HCT116 (cell line): ENCODE measurements around the gene FEV.

Source experiments
- EZH2 ChIP-seq: fragments of 200-600 bp; sonication (generic); IDR thresholded peaks from 2 replicates; pipeline ENCODE4 v1.6.1; 2017; ENCODE audit warnings: antibody characterized with exemption, mixed run types
- MAX ChIP-seq: IDR thresholded peaks from 2 replicates; pipeline ENCODE4 v1.6.1; 2012
- POLR2A ChIP-seq: IDR thresholded peaks from 2 replicates; pipeline ENCODE4 v1.7.0; 2011; ENCODE audit warnings: borderline replicate concordance; ENCODE audit not compliant: insufficient read depth, insufficient read length; ENCODE audit errors: extremely low read depth
- RAD21 ChIP-seq: IDR thresholded peaks from 2 replicates; pipeline ENCODE4 v1.6.1; 2012; ENCODE audit warnings: low read depth, mild to moderate bottlenecking
- SP1 ChIP-seq: IDR thresholded peaks from 2 replicates; pipeline ENCODE4 v1.6.1; 2012; ENCODE audit warnings: low read depth
- YY1 ChIP-seq: IDR thresholded peaks from 2 replicates; pipeline ENCODE4 v1.6.1; 2011; ENCODE audit warnings: low read length, low read depth, moderate library complexity, mild to moderate bottlenecking; ENCODE audit not compliant: insufficient replicate concordance; ENCODE audit errors: extremely low read depth
- ZNF274 ChIP-seq: fragments of 200-500 bp; sonication (Bioruptor generic); IDR thresholded peaks from 2 replicates; pipeline ENCODE4 v1.6.1; 2014; ENCODE audit warnings: mild to moderate bottlenecking, low read depth, low read length, inconsistent platforms
- TF ChIP-seq, protein P1 (sequence below), 3 experiments: fragments of 200-600 bp in 1 of 3; sonication (generic) in 1 of 3; IDR thresholded peaks in 2 of 3; conservative IDR thresholded peaks in 1 of 3; 2 replicates each; pipeline ENCODE4 v1.5.1; 2012 to 2017; ENCODE audit warnings: low read depth in 2 of 3, low read length in 2 of 3, antibody characterized with exemption in 1 of 3, borderline replicate concordance in 1 of 3, control low read depth in 1 of 3, mild to moderate bottlenecking in 1 of 3, mixed read lengths in 1 of 3, mixed run types in 1 of 3, moderate library complexity in 1 of 3; ENCODE audit not compliant: insufficient read depth in 1 of 3
- TF ChIP-seq, protein P2 (sequence below): IDR thresholded peaks from 2 replicates; pipeline ENCODE4 v1.6.1; 2011; ENCODE audit warnings: mild to moderate bottlenecking, low read length, moderate library complexity; ENCODE audit not compliant: insufficient replicate concordance; ENCODE audit errors: extremely low read depth

GRCh38 chr2:219022616-219023015, 37.6 kb upstream of the FEV start:
- TF ChIP-seq POLR2A (no peak), MAX (no peak), SP1 (no peak), YY1 (no peak), EZH2 (no peak), RAD21 (no peak), ZNF274 (no peak)
- TF ChIP-seq, protein P1, sequence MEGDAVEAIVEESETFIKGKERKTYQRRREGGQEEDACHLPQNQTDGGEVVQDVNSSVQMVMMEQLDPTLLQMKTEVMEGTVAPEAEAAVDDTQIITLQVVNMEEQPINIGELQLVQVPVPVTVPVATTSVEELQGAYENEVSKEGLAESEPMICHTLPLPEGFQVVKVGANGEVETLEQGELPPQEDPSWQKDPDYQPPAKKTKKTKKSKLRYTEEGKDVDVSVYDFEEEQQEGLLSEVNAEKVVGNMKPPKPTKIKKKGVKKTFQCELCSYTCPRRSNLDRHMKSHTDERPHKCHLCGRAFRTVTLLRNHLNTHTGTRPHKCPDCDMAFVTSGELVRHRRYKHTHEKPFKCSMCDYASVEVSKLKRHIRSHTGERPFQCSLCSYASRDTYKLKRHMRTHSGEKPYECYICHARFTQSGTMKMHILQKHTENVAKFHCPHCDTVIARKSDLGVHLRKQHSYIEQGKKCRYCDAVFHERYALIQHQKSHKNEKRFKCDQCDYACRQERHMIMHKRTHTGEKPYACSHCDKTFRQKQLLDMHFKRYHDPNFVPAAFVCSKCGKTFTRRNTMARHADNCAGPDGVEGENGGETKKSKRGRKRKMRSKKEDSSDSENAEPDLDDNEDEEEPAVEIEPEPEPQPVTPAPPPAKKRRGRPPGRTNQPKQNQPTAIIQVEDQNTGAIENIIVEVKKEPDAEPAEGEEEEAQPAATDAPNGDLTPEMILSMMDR (IDR thresholded peaks at IDR 0.05 in 2 of 3, conservative IDR thresholded peaks at IDR 0.05 in 1 of 3; ENCODE audit: borderline replicate concordance in 1 of 3, insufficient read depth in 1 of 3, low read depth in 2 of 3, low read length in 2 of 3), result no peak
- TF ChIP-seq, protein P2, sequence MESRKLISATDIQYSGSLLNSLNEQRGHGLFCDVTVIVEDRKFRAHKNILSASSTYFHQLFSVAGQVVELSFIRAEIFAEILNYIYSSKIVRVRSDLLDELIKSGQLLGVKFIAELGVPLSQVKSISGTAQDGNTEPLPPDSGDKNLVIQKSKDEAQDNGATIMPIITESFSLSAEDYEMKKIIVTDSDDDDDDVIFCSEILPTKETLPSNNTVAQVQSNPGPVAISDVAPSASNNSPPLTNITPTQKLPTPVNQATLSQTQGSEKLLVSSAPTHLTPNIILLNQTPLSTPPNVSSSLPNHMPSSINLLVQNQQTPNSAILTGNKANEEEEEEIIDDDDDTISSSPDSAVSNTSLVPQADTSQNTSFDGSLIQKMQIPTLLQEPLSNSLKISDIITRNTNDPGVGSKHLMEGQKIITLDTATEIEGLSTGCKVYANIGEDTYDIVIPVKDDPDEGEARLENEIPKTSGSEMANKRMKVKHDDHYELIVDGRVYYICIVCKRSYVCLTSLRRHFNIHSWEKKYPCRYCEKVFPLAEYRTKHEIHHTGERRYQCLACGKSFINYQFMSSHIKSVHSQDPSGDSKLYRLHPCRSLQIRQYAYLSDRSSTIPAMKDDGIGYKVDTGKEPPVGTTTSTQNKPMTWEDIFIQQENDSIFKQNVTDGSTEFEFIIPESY, result no peak
